Non-pigmented ciliary epithelial cell (primary cell): Measurements from ENCODE around the gene CLEC19A.
"Not testable (repeated sequence)": the region's sequence is repeated elsewhere in the genome, so short reads cannot be mapped to it uniquely, and the experiment has no call there.

Experiments
- DNase-seq: peaks from one replicate; pipeline ENCODE4 v3.0.0-alpha.2; 2010; ENCODE audit warnings: low read depth

The CLEC19A gene

GRCh38 chr16:19286827-19287226, 1.3 kb downstream of the CLEC19A start:
- DNase-seq, result no peak

- no peak for DNase-seq
These were observed 1.7 kb downstream of the CLEC19A start for GRCh38 chr16:19287241-19287640.

- no peak for DNase-seq
These were observed 3.6 kb downstream of the CLEC19A start for GRCh38 chr16:19288872-19289799.

GRCh38 chr16:19289811-19290485, 4.4 kb downstream of the CLEC19A start:
- DNase-seq, result no peak

DNA sequence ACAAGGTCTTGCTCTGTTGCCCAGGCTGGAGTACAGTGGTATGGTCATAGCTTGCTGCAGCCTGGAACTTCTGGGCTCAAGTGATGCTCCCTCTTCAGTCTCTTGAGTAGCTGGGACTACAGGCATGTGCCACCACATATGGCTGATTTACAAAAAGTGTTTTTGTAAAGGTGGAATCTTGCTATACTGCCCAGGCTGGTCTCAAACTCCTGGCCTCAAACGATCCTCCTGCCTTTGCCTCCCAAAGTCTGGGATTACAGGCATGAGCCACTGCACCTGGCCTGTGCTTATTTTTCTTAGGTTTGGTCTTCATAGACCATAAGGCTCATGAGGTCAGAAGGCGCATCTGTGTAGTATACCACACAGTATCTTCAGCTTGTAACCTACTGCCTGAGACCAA, 5.3 kb downstream of the CLEC19A start:
- DNase-seq, result no peak

DNA sequence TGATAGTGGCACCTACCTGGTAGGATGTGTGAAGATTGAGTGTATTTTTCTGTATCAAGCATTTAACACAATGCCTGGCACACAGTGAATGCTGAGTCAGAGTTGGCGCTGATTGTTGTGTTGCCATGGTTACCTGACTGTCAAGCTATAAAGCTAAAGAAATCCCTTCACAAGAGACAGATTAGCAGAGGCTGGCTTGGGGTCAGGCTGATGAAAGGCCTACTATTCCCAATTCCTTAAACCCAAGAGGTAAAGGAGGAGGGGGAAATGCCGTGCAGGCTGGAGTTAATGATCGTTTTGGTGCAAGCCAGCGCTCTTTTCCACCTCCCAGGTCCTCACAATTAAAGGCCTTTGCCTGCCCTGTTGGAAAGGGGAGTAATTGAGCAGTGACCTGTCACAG, 5.9 kb downstream of the CLEC19A start:
- no peak for DNase-seq

- no peak for DNase-seq
These were observed 6.7 kb downstream of the CLEC19A start for GRCh38 chr16:19292186-19292585.

GRCh38 chr16:19294156-19294649, 8.7 kb downstream of the CLEC19A start:
- no peak for DNase-seq

- DNase-seq, result no peak
These were observed 9.9 kb downstream of the CLEC19A start for GRCh38 chr16:19295393-19295792.

DNA sequence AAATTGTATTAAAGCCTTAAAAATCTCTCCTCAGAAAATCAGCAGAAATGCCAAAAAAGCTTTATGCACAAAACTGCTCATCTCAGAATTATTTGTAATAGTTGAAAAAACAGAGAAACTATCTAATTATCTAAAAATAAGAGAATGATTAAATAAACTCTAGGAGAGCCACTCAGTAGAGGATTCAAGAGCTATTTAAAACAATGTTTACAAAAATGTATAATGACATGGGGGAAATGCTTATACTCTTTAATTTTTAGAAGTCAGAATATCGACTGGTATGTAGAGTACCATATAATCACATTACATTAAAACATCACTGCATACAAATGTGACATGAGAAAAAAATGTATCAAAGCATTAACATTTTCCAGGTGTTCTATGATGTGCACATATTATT, 11.9 kb downstream of the CLEC19A start:
- DNase-seq, result no peak

DNA sequence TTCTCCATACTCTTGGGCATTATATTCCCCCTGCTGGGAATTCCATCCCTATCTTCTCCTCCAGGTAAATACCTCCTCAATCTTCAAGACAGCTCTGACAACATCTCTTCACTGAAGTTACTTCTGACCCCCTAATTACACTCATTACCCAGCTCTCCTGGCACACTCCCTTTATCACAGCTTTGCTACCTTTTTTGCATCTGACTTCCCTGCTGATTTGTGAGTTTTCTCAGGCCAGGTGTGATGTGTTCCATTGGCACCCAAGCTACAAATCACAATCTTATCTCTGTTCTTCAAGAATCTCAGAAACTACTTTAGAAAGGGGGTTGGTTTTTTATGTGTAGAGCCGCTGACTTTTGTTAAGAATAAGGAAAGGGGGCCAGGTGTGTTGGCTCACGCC, 14.0 kb downstream of the CLEC19A start:
- DNase-seq, result no peak

DNA sequence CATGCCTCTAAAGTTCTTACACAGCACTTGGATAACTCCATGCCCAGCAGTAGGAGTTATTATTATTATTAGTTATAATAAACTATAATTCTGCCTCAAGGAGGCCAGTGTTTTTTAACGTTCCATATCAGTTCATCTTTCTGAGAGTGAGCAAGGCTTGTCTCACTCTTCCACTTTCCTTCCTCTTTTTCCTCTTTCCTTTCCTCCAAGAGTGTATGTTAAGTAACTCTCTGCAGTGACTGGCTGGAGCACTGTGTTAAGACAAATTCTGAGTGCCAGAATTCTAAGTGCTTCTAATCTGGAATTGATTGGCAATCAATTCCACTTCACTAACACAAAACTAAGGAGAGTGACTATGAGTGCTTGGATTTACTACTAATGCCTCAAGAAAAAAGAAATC, 16.4 kb downstream of the CLEC19A start:
- no peak for DNase-seq

GRCh38 chr16:19304750-19305149, 19.2 kb downstream of the CLEC19A start:
- no peak for DNase-seq

- DNase-seq, result no peak
These were observed 19.9 kb downstream of the CLEC19A start for GRCh38 chr16:19305443-19305842.

- no peak for DNase-seq
These were observed 22.2 kb downstream of the CLEC19A start for GRCh38 chr16:19307587-19308241.

GRCh38 chr16:19308392-19308791, 22.9 kb downstream of the CLEC19A start:
- no peak for DNase-seq

- no peak for DNase-seq
These were observed 23.6 kb downstream of the CLEC19A start for GRCh38 chr16:19309178-19309577.

DNA sequence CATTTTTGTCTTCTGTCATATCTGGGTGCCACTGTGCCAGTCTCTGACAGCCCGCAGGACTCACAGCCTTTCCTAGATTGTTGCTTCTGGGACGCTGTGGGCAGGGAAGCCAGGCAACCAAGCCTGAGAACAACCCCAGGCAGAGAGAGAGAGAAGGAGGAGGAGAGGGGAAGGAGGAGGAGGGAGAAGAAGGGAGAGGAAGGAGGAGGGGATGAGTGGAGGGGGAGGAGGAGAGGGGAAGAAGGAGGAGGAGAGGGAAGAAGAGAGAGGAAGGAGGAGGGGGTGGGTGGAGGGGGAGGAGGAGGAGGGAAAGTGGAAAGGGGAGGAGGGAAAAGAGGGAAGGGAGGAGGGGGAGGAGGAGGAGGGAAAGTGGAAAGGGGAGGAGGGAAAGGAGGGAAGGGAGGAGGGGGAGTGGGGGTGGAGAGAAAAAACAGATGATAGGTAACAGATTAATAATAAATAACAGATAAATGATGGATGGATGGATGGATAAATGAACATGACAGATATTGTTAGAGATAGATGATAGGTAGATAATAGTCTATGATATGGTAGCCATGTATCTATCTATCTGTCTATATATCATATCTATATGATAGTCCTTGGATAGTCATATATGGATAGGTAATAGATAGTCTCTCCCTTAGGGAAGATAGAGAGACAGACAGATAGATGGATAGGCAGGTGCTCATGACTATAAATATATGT, 29.3 kb downstream of the CLEC19A start:
- no peak for DNase-seq

DNA sequence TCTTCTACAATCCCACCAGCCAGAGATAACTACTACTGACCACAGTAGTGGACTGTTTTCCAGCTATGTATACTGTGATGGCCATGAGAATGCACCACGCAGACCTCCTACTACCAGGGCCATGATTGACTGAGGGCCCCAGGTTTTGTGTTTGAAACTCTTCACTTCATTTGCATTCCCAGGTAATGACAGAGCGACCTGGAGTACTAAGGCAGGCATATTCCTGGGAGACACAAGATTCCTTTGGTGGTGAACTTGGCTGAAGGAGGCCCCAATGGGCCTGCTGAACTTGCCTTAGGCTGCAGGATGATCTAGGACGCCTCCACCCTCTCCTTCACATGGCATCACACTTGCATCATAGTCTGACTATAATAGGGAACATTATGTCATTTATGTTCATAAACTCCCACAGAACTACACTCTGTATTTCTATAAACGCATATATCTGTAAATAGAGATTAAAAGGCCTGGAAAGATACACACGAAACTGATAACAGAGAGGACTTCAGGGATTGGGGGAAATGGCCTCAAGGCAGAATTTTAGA, 30.4 kb downstream of the CLEC19A start:
- DNase-seq, result no peak

- DNase-seq, result no peak
These were observed 31.3 kb downstream of the CLEC19A start for GRCh38 chr16:19316846-19317245.

GRCh38 chr16:19321186-19321585, 35.7 kb downstream of the CLEC19A start:
- DNase-seq, result not testable (repeated sequence)

- no peak for DNase-seq
These were observed 38.1 kb downstream of the CLEC19A start for GRCh38 chr16:19323596-19323995.
